Measurements from ENCODE around the gene ZCCHC10.
"Not testable (repeated sequence)": the region's sequence is repeated elsewhere in the genome, so short reads cannot be mapped to it uniquely, and the experiment has no call there.

ZCCHC10 gene

GRCh38 chr5:133026664-133027153 lies 360 bp upstream of the ZCCHC10 start:
- Mint-ChIP-seq H3K27me3 (no peaks in the 10 kb centered on the region), H3K4me3 (peak overlapping the region; percentile 93), H3K36me3 (ENCODE audit: low read depth) (peaks cover 25% of the 10 kb centered on the region), H3K4me1 (ENCODE audit: low read depth) (peaks cover 33% of the 10 kb centered on the region), H3K27ac (peak overlapping the region; percentile 65), H3K9me3 (no peaks in the 10 kb centered on the region)

GRCh38 chr5:133019471-133019870 lies 6.9 kb downstream of the ZCCHC10 start:
- not testable (repeated sequence) for H3K9me3 Mint-ChIP-seq; H3K27me3 Mint-ChIP-seq; H3K4me1 Mint-ChIP-seq (ENCODE audit: low read depth); H3K27ac Mint-ChIP-seq; H3K4me3 Mint-ChIP-seq
- H3K36me3 Mint-ChIP-seq (ENCODE audit: low read depth) = peaks cover 49% of the 10 kb centered on the region

DNA sequence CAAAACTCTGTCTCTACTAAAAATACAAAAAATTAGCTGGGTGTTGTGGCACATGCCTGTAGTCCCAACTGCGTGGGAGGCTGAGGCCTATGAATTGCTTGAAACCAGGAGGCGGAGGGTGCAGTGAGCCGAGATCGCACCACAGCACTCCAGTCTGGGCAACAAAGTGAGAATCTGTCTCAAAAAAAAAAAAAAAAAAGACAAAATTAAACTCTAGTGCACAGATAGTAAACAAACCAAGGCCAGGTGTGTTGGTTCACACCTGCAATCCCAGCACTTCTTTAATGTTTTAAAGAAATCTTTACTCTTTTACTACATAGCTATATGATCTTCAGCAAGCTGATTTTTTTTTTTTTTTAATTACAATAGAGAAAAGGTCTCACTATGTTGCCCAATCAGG lies 8.4 kb downstream of the ZCCHC10 start:
- no peaks in the 10 kb centered on the region for H3K4me1 Mint-ChIP-seq (ENCODE audit: low read depth)

DNA sequence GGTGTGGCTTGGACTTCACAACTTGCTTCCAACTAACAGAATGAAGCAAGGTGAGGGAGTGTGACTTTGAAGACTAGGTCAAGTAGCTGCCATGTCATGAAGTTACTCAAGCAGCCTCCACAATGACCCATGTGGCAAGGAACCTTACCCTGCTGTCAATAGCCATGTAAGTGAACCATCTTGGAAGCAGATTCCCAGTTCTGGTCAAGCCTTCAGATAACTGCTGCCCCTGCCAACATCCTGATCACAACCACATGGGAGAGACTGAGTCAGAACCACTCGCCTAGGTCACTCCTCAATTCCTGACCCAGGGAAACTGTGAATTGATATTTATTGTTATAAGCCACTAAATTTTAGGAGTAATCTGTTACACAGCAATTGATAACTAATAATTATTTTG lies 10.9 kb downstream of the ZCCHC10 start:
- H3K4me3 Mint-ChIP-seq = no peak overlapping the region
- no peaks in the 10 kb centered on the region for H3K9me3 Mint-ChIP-seq
- H3K4me1 Mint-ChIP-seq (ENCODE audit: low read depth) = no peaks in the 10 kb centered on the region
- peaks cover 33% of the 10 kb centered on the region for H3K36me3 Mint-ChIP-seq (ENCODE audit: low read depth)
- no peak overlapping the region for H3K27ac Mint-ChIP-seq
- H3K27me3 Mint-ChIP-seq = no peaks in the 10 kb centered on the region

More for the DNA sequence above, 8.4 kb downstream of the ZCCHC10 start:
- Mint-ChIP-seq H3K9me3 (no peaks in the 10 kb centered on the region), H3K36me3 (ENCODE audit: low read depth) (peaks cover 42% of the 10 kb centered on the region), H3K4me3 (no peak overlapping the region), H3K27ac (no peak overlapping the region), H3K27me3 (no peaks in the 10 kb centered on the region)

DNA sequence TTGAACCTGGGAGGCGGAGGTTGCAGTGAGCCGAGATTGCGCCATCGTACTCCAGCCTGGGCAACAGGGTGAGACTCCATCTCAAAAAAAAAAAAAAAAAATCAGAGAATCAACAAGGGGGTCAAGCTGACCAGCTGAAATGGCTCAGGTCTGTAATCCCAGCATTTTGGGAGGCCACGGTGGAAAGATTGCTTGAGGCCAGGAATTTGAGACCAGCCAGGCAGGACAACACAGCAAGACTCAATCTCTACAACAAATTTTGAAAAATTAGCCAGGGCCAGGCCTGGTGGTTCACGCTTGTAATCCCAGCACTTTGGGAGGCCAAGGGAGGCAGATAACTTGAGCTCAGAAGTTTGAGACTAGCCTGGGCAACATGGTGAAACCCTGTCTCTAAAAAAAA lies 17.9 kb downstream of the ZCCHC10 start:
- not testable (repeated sequence) for H3K4me3 Mint-ChIP-seq; H3K4me1 Mint-ChIP-seq (ENCODE audit: low read depth); H3K27me3 Mint-ChIP-seq; H3K27ac Mint-ChIP-seq; H3K9me3 Mint-ChIP-seq
- H3K36me3 Mint-ChIP-seq (ENCODE audit: low read depth) = peaks cover 29% of the 10 kb centered on the region

DNA sequence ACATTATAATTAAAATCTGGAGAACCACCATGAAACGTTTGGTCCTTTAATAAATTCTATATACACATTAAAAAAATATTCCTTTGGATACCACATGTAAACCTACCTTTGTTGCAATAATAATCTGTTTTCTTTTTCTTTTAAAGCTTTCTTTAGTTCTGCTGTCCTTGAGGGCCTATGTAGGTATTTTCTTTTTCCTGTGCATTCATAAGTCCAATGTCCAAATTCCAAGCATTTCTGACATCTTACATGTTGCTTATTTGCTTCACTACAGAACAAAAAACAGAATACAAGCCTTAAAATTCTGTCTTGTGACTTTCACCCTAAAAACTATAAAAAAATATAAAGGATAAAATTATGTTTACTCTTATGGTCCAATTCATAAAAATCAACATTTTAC lies 19.7 kb downstream of the ZCCHC10 start:
- Mint-ChIP-seq H3K27ac (no peak overlapping the region), H3K4me1 (ENCODE audit: low read depth) (no peaks in the 10 kb centered on the region), H3K9me3 (no peaks in the 10 kb centered on the region), H3K27me3 (no peaks in the 10 kb centered on the region), H3K36me3 (ENCODE audit: low read depth) (peaks cover 31% of the 10 kb centered on the region), H3K4me3 (no peak overlapping the region)

GRCh38 chr5:132999246-132999645 lies 27.1 kb downstream of the ZCCHC10 start:
- Mint-ChIP-seq H3K4me3 (no peak overlapping the region), H3K27me3 (no peaks in the 10 kb centered on the region), H3K4me1 (ENCODE audit: low read depth) (no peaks in the 10 kb centered on the region), H3K9me3 (no peaks in the 10 kb centered on the region), H3K36me3 (ENCODE audit: low read depth) (peaks cover 6% of the 10 kb centered on the region), H3K27ac (no peak overlapping the region)

- Mint-ChIP-seq H3K9me3 (no peaks in the 10 kb centered on the region), H3K27me3 (no peaks in the 10 kb centered on the region), H3K4me1 (ENCODE audit: low read depth) (no peaks in the 10 kb centered on the region), H3K27ac (no peak overlapping the region), H3K36me3 (ENCODE audit: low read depth) (peaks cover 6% of the 10 kb centered on the region), H3K4me3 (no peak overlapping the region)
Observed at GRCh38 chr5:132998556-132998955, 27.8 kb downstream of the ZCCHC10 start.

- Mint-ChIP-seq H3K27me3 (no peaks in the 10 kb centered on the region), H3K36me3 (ENCODE audit: low read depth) (peaks cover 1% of the 10 kb centered on the region), H3K4me1 (ENCODE audit: low read depth) (no peaks in the 10 kb centered on the region), H3K9me3 (no peaks in the 10 kb centered on the region), H3K4me3 (no peak overlapping the region), H3K27ac (no peak overlapping the region)
Observed at GRCh38 chr5:132996307-132996706, 30.0 kb downstream of the ZCCHC10 start.

DNA sequence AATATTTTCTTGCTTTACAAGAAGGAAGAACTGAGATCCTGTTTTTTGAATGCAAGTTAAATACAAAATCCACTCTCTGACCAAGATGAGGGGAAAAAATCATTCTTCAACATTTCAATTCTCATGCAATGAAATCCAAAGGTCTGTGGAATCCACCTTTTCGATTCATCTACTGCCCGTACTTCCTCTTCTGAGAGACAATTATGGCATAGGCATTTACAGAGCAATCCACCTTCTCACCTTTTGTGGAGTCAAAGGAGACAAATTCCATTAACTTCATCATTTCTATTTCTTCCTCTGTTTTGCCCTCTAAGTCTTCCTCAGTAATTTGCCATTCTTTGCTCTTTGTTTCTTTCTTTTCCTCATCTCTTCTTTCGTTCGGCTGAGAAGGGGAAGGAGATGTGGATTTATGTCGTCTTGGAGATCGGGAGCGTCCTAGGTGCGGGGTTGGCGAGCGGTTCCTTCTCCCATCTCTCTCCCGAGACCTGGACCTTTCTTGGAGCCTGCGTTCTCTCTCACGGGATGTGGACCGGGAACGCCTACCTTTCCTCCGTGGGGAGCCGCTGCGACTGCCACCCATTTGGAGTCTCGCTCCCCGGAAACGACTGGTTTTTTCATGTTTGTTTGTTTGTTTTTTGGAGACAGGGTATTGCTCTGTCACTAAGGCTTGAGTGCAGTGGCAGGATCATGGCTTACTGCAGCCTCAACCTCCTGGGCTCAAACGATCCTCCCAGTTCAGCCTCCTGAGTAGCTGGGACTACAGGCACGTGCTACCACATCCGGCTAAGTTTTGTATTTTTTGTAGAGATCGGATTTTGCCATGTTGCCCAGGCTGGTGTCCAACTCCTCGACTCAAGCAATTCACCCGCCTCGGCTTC lies 38.6 kb downstream of the ZCCHC10 start:
- H3K4me1 Mint-ChIP-seq (ENCODE audit: low read depth) = no peaks in the 10 kb centered on the region
- H3K27ac Mint-ChIP-seq = no peak overlapping the region
- H3K36me3 Mint-ChIP-seq (ENCODE audit: low read depth) = no peaks in the 10 kb centered on the region
- no peaks in the 10 kb centered on the region for H3K9me3 Mint-ChIP-seq
- H3K27me3 Mint-ChIP-seq = no peaks in the 10 kb centered on the region
- H3K4me3 Mint-ChIP-seq = no peak overlapping the region

GRCh38 chr5:132982971-132983370 lies 43.4 kb downstream of the ZCCHC10 start:
- not testable (repeated sequence) for H3K4me1 Mint-ChIP-seq (ENCODE audit: low read depth); H3K27me3 Mint-ChIP-seq; H3K4me3 Mint-ChIP-seq; H3K27ac Mint-ChIP-seq; H3K36me3 Mint-ChIP-seq (ENCODE audit: low read depth); H3K9me3 Mint-ChIP-seq

- Mint-ChIP-seq H3K36me3 (ENCODE audit: low read depth) (no peaks in the 10 kb centered on the region), H3K9me3 (no peaks in the 10 kb centered on the region), H3K27me3 (no peaks in the 10 kb centered on the region), H3K4me1 (ENCODE audit: low read depth) (no peaks in the 10 kb centered on the region), H3K27ac (no peak overlapping the region), H3K4me3 (no peak overlapping the region)
Observed at GRCh38 chr5:132981288-132981687, 45.1 kb downstream of the ZCCHC10 start.

DNA sequence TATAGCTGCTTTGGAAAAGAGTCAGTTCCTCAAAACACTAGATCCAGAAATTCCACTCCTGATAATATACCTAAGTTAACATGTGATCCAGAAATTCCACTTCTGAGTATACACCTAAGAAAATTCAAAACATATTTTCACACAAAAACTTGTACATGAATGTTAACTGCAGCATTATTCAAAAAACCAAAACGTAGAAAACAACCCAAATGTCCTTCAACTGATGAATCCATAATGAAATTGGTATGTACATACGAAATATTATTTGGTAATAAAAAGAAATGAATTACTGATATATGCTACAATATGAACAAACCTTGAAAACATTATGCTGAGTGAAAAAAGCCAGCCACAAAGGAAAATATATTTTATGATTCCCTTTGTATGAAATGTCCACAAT lies 46.4 kb downstream of the ZCCHC10 start:
- Mint-ChIP-seq H3K27ac (no peak overlapping the region), H3K9me3 (no peaks in the 10 kb centered on the region), H3K4me1 (ENCODE audit: low read depth) (no peaks in the 10 kb centered on the region), H3K27me3 (no peaks in the 10 kb centered on the region), H3K36me3 (ENCODE audit: low read depth) (no peaks in the 10 kb centered on the region), H3K4me3 (no peak overlapping the region)

GRCh38 chr5:132979367-132979940 lies 46.9 kb downstream of the ZCCHC10 start:
- no peak overlapping the region for H3K4me3 Mint-ChIP-seq
- no peak overlapping the region for H3K27ac Mint-ChIP-seq
- no peaks in the 10 kb centered on the region for H3K9me3 Mint-ChIP-seq
- no peaks in the 10 kb centered on the region for H3K27me3 Mint-ChIP-seq
- no peaks in the 10 kb centered on the region for H3K36me3 Mint-ChIP-seq (ENCODE audit: low read depth)
- H3K4me1 Mint-ChIP-seq (ENCODE audit: low read depth) = no peaks in the 10 kb centered on the region

DNA sequence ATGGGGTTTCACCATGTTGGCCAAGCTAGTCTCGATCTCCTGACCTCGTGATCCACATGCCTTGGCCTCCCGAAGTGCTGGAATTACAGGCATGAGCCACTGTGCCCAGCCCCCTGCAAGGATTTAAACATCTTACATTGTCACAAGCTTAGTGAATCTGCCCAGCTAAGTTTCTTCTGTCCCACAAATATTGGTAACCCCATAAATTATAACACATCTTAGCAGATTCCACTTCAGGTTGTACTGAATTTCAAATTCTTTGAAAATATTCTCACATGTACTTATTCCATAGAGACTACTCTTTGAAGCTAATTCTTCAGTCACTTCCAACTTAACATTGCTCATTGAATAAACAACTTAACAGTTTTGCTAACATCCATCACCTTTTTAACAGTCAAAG lies 49.5 kb downstream of the ZCCHC10 start:
- Mint-ChIP-seq H3K27ac (no peak overlapping the region), H3K4me1 (ENCODE audit: low read depth) (no peaks in the 10 kb centered on the region), H3K36me3 (ENCODE audit: low read depth) (no peaks in the 10 kb centered on the region), H3K4me3 (no peak overlapping the region), H3K9me3 (no peaks in the 10 kb centered on the region), H3K27me3 (no peaks in the 10 kb centered on the region)

DNA sequence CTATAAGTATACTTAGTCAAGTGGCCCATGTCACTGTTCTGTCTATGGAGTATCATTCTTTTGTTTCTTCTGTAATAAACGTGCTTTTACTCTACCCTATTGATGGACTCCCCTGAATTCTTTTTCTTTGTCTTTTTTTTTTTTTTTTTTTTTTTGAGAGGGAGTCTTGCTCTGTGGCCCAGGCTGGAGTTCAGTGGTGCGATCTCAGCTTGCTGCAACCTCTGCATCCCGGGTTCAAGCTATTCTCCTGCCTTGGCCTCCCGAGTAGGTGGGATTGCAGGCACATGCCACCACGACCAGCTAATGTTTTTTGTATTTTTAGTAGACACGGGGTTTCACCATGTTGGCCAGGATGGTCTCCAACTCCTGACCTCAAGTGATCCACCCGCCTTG lies 53.9 kb downstream of the ZCCHC10 start:
- H3K4me3 Mint-ChIP-seq; H3K36me3 Mint-ChIP-seq (ENCODE audit: low read depth); H3K9me3 Mint-ChIP-seq; H3K4me1 Mint-ChIP-seq (ENCODE audit: low read depth); H3K27ac Mint-ChIP-seq; H3K27me3 Mint-ChIP-seq: not testable (repeated sequence)
